Peyer's patch (tissue), 4 donors: ENCODE measurements around the gene PDIK1L. TPM values are rescaled to one million over a fixed set of nuclear protein-coding genes. Genes with fewer than 3 reads are reported as not detected.

Source experiments
- DNase-seq, 3 donors: peaks; one replicate each; pipeline ENCODE4 v3.0.0-alpha.2; 2017 to 2019
- H3K27ac ChIP-seq, 4 donors: fragments of 200-600 bp; sonication (generic); one replicate each; pipeline ENCODE4 v1.5.1; 2016 to 2019
- H3K27me3 ChIP-seq, 2 donors: fragments of 200-600 bp; sonication (generic); one replicate each; pipeline ENCODE4 v1.5.1; 2019
- H3K36me3 ChIP-seq, 3 donors: fragments of 200-600 bp; sonication (generic); one replicate each; pipeline ENCODE4 v1.5.1; 2016 to 2019
- H3K4me1 ChIP-seq, 4 donors: fragments of 200-600 bp; sonication (generic); one replicate each; pipeline ENCODE4 v1.5.1; 2016 to 2019
- H3K4me3 ChIP-seq, 4 donors: fragments of 200-600 bp; sonication (generic); 1 replicate in 3 of 4; 2 replicates in 1 of 4; pipeline ENCODE4 v1.5.1; 2016 to 2019; ENCODE audit warnings: mild to moderate bottlenecking in 1 of 4
- H3K9me3 ChIP-seq, 4 donors: fragments of 200-600 bp; sonication (generic); one replicate each; pipeline ENCODE4 v1.5.1; 2016 to 2019; ENCODE audit warnings: mild to moderate bottlenecking in 1 of 4
- POLR2A ChIP-seq, 2 donors: fragments of 450-650 bp; IDR thresholded peaks; one replicate each; pipeline ENCODE4 v1.5.1; 2017; ENCODE audit warnings: antibody characterized with exemption in 2 of 2, mild to moderate bottlenecking in 2 of 2, moderate library complexity in 2 of 2
- total RNA-seq, 4 donors: library from RNA; depleted of rRNA; stranded (reverse); fragments of >200 nt; gene quantifications; one replicate each; pipeline ENCODE4 v1.1.0, GENCODE V29; 2016
- TF ChIP-seq, protein P1 (sequence below), 6 experiments: fragments of 450-650 bp in 4 of 6; fragments of 200-600 bp in 2 of 6; sonication (generic) in 1 of 6; IDR thresholded peaks; one replicate each; pipeline ENCODE4 v1.5.1; 2017 to 2019; ENCODE audit warnings: antibody characterized with exemption in 6 of 6, mild to moderate bottlenecking in 3 of 6, moderate library complexity in 1 of 6

PDIK1L gene
- total RNA-seq, 4 donors from 2014 or later, result 8.3 to 13.2 (median 12.4) TPM

DNA sequence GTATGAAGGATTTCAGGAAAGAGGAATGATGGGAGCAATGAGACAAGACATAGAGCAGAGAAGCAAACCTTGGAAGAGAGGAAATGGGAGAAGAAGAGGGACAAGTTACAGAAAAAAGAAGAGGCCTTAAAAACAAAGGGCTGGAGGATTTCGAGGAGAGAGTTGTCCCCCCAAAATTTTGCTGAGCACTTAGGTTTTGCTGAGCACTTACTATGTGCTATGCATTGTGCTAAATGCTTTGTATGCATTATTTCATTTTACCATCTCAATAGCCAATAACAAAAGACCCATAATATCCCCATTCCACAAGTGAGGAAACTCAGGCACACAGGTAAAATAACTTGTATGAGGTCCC lies 41.7 kb upstream of the PDIK1L start:
- Histone ChIP-seq H3K27ac (no peak overlapping the region), H3K4me1 (no peaks in the 10 kb centered on the region), H3K4me3 (no peak overlapping the region), H3K27me3 (no peaks in the 10 kb centered on the region), H3K36me3 (no peaks in the 10 kb centered on the region), H3K9me3 (no peaks in the 10 kb centered on the region)
- no peak for TF ChIP-seq POLR2A (IDR thresholded peaks at IDR 0.05)
- TF ChIP-seq, protein P1, sequence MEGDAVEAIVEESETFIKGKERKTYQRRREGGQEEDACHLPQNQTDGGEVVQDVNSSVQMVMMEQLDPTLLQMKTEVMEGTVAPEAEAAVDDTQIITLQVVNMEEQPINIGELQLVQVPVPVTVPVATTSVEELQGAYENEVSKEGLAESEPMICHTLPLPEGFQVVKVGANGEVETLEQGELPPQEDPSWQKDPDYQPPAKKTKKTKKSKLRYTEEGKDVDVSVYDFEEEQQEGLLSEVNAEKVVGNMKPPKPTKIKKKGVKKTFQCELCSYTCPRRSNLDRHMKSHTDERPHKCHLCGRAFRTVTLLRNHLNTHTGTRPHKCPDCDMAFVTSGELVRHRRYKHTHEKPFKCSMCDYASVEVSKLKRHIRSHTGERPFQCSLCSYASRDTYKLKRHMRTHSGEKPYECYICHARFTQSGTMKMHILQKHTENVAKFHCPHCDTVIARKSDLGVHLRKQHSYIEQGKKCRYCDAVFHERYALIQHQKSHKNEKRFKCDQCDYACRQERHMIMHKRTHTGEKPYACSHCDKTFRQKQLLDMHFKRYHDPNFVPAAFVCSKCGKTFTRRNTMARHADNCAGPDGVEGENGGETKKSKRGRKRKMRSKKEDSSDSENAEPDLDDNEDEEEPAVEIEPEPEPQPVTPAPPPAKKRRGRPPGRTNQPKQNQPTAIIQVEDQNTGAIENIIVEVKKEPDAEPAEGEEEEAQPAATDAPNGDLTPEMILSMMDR (IDR thresholded peaks at IDR 0.05), result no peak
- DNase-seq, result no peak

DNA sequence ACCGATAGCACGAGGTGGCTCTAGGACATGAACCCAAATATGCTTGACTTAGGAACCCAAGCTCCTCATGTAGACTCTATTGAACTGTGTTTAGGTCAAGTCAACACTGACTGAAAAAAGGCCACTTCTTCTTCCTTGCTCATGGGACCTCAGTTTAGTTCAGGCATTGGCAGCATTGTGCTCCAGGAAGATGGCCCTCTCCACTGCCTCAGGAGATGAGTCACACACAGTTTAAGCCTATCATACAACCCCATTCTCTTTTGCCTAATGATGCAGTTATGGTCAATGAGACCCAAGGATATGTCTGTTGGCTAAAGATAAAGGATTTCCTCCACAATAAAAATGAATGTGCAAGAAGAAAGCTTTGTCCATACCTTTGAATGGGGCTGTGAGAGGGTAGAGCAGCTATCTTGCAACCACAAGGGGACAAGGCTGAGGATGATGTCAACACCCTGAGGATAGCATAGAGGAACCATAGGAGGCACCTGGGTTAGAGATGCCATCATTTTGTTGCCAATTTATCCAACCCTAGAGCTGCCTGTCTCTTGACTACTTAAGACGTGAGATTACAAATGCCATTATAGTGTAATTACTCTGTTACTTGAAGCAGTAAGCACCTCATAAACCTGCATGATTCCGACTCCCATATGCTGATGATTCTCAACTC lies 41.2 kb upstream of the PDIK1L start:
- no peaks in the 10 kb centered on the region for H3K9me3 ChIP-seq
- H3K36me3 ChIP-seq, result no peaks in the 10 kb centered on the region
- H3K27ac ChIP-seq, result no peak overlapping the region
- DNase-seq, result no peak
- H3K4me3 ChIP-seq, result no peak overlapping the region
- no peaks in the 10 kb centered on the region for H3K4me1 ChIP-seq
- no peaks in the 10 kb centered on the region for H3K27me3 ChIP-seq
- TF ChIP-seq POLR2A (IDR thresholded peaks at IDR 0.05), result no peak
- TF ChIP-seq, protein P1 (IDR thresholded peaks at IDR 0.05), result no peak

DNA sequence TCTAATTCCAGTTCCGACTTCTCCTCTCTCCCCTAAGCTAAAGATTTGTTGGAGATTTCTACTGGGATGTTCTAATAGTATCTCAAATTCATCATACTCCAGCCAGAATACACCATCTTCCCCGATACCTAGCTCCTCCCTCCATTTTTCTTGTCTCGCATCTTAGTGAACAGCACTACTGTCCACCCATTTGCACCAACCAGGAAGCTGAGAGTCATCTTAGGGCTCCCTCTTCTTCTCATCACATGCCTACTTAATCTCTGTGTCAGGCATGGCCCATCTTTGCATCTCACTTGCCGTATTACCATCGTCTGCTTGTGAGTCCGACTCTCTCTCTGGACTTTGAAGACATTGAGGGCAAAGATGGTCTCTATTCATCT lies 40.7 kb upstream of the PDIK1L start:
- Histone ChIP-seq H3K9me3 (no peaks in the 10 kb centered on the region), H3K27ac (no peak overlapping the region), H3K4me3 (no peak overlapping the region), H3K36me3 (no peaks in the 10 kb centered on the region), H3K27me3 (no peaks in the 10 kb centered on the region), H3K4me1 (no peaks in the 10 kb centered on the region)
- no peak for DNase-seq
- TF ChIP-seq POLR2A (IDR thresholded peaks at IDR 0.05), result no peak
- TF ChIP-seq, protein P1 (IDR thresholded peaks at IDR 0.05), result no peak

DNA sequence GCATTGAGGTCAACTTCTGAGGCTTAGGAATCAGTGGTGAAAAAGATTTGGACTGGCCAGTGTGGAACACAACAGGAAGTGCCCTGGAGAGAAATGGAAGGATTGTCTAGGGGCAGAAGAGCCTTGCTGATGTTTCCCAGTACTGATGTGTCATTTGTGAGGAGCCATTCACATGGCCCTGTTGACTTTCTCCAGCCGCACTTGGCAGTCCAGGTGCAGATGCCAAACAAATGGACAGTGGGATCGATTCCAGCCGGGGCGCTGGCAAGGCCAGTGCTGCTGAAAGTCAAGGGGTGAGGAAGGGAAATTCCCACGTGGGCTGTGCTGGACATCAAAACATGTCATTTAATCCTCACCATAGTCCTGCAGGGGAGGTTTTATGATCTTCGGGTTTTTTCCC lies 39.3 kb upstream of the PDIK1L start:
- no peaks in the 10 kb centered on the region for H3K27me3 ChIP-seq
- no peak overlapping the region for H3K4me3 ChIP-seq
- no peak overlapping the region for H3K27ac ChIP-seq
- H3K36me3 ChIP-seq, result no peaks in the 10 kb centered on the region
- no peaks in the 10 kb centered on the region for H3K9me3 ChIP-seq
- no peak for DNase-seq
- no peak for TF ChIP-seq POLR2A (IDR thresholded peaks at IDR 0.05)
- TF ChIP-seq, protein P1 (IDR thresholded peaks at IDR 0.05), result no peak
- no peaks in the 10 kb centered on the region for H3K4me1 ChIP-seq

DNA sequence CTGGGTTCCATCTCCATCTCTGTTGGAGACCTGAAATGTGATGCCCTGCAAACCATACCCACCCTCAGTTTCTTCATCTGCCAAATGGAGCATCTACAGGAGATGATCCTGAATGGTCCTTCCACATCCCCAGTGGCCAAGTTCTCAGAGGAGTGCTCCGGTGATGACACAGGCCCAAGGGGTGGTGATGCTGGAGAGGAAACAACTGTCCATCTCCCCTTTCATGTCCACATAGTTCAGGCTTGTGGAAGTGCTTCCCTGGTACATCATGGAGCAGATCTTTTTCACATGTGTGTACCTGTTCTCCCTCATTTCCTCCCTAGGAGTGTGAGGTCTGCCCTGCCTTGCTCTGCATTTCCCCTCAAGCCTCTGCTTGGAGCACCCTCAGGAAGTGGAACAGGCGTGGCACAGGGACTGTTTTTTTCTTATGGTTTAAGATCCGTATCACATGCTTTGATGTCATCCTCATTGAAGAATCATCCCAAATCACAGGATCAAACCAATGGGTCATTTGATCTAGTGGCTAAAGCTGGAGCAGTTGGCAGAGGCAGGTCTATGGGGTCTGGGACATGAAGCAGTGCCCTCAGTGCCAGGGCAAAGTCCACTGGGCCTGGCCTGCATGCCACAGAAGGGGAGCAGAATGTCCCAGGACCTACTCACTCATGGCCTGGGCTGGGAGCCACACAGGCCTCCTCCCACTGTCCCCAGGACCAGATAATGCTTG lies 36.0 kb upstream of the PDIK1L start:
- Histone ChIP-seq H3K4me3 (no peak overlapping the region), H3K36me3 (no peaks in the 10 kb centered on the region), H3K27ac (no peak overlapping the region), H3K4me1 (no peaks in the 10 kb centered on the region), H3K27me3 (no peaks in the 10 kb centered on the region), H3K9me3 (no peaks in the 10 kb centered on the region)
- TF ChIP-seq, protein P1 (IDR thresholded peaks at IDR 0.05), result no peak
- TF ChIP-seq POLR2A (IDR thresholded peaks at IDR 0.05), result no peak
- peak in 2 of 3 donors; percentile 67 to 71 for DNase-seq
